H1 (cell line): Measurements from ENCODE around the gene SNX24. TPM values are rescaled to one million over a fixed set of nuclear protein-coding genes. Genes with fewer than 3 reads are reported as not detected.
"Not testable (repeated sequence)": the region's sequence is repeated elsewhere in the genome, so short reads cannot be mapped to it uniquely, and the experiment has no call there.

ENCODE experiments used
- CTCF ChIA-PET: fragments of 300-600 bp; sonication (Branson Sonifier 250); formaldehyde crosslinking; loops from one replicate; lab custom pipeline; 2021; ENCODE audit not compliant: partially characterized antibody; lab: Charles Lee
- POLR2A ChIA-PET: fragments of 300-600 bp; sonication (Branson Sonifier 250); formaldehyde crosslinking; loops from one replicate; lab custom pipeline; 2021; ENCODE audit warnings: inconsistent platforms; ENCODE audit not compliant: partially characterized antibody; lab: Charles Lee
- DNase-seq, 2 experiments: peaks; one replicate each; pipeline versions ENCODE4 v3.0.0 to v3.0.0-alpha.2; 2010 to 2022; ENCODE audit warnings: low spot score in 2 of 2, low read depth in 1 of 2, mixed read lengths in 1 of 2
- FAIRE-seq: peaks from 2 replicates; lab custom pipeline; 2011; peaks lifted over from hg19 to GRCh38; lab: Jason Lieb, UNC
- H2AFZ ChIP-seq: 2 replicates; pipeline ENCODE4 v1.8.1; 2012; ENCODE audit warnings: low read length, inconsistent platforms
- H2AK5ac ChIP-seq: 2 replicates; pipeline ENCODE4 v1.6.1; 2013; ENCODE audit warnings: low read depth, low read length
- H2BK120ac ChIP-seq: replicated peaks from 2 replicates; pipeline ENCODE3; 2013; ENCODE audit warnings: low read depth, low read length, inconsistent platforms
- H2BK12ac ChIP-seq: 2 replicates; pipeline ENCODE4 v1.6.1; 2013; ENCODE audit warnings: low read depth, low read length
- H2BK15ac ChIP-seq: 2 replicates; pipeline ENCODE4 v1.6.1; 2013; ENCODE audit warnings: low read length
- H2BK20ac ChIP-seq: 2 replicates; pipeline ENCODE4 v1.6.1; 2013; ENCODE audit warnings: low read length
- H2BK5ac ChIP-seq: 2 replicates; pipeline ENCODE4 v1.6.1; 2013; ENCODE audit warnings: low read depth, low read length
- H3K14ac ChIP-seq: 2 replicates; pipeline ENCODE4 v1.6.1; 2013; ENCODE audit warnings: inconsistent platforms; ENCODE audit not compliant: insufficient read length
- H3K18ac ChIP-seq: 2 replicates; pipeline ENCODE4 v1.6.1; 2013; ENCODE audit warnings: low read length; ENCODE audit errors: extremely low read depth
- H3K23ac ChIP-seq: 2 replicates; pipeline ENCODE4 v1.6.1; 2013; ENCODE audit warnings: inconsistent platforms; ENCODE audit not compliant: insufficient read length
- H3K23me2 ChIP-seq: 2 replicates; pipeline ENCODE4 v1.6.1; 2013; ENCODE audit warnings: low read depth, low read length
- H3K27ac ChIP-seq: 2 replicates; pipeline ENCODE4 v1.6.1; 2011; ENCODE audit warnings: low read depth, low read length, inconsistent platforms
- H3K27me3 ChIP-seq, 4 experiments: replicated peaks in 1 of 4; 1 replicate in 1 of 4; 2 replicates in 3 of 4; pipeline versions ENCODE4 v1.6.1 to v1.8.1; 2011 to 2013; ENCODE audit warnings: low read length in 3 of 4, mild to moderate bottlenecking in 3 of 4, inconsistent platforms in 2 of 4, mixed read lengths in 2 of 4, moderate library complexity in 1 of 4; ENCODE audit not compliant: control insufficient read depth in 3 of 4, insufficient read depth in 3 of 4; ENCODE audit errors: extremely low read depth in 1 of 4
- H3K36me3 ChIP-seq, 4 experiments: 2 replicates each; pipeline versions ENCODE4 v1.6.1 to v1.8.1; 2011 to 2013; ENCODE audit warnings: mild to moderate bottlenecking in 4 of 4, low read length in 3 of 4, moderate library complexity in 2 of 4, control low read depth in 1 of 4, inconsistent platforms in 1 of 4; ENCODE audit not compliant: insufficient read depth in 4 of 4, control insufficient read depth in 2 of 4
- H3K4ac ChIP-seq: replicated peaks from 2 replicates; pipeline ENCODE3; 2013; ENCODE audit warnings: low read length, low read depth, mixed read lengths, inconsistent platforms; ENCODE audit not compliant: insufficient read length
- H3K4me1 ChIP-seq, 4 experiments: replicated peaks in 1 of 4; 1 replicate in 1 of 4; 2 replicates in 3 of 4; pipeline versions ENCODE4 v1.6.1 to v1.8.1; 2011 to 2013; ENCODE audit warnings: low read length in 3 of 4, inconsistent platforms in 2 of 4, mixed read lengths in 1 of 4; ENCODE audit not compliant: insufficient read depth in 4 of 4, control insufficient read depth in 3 of 4
- H3K4me2 ChIP-seq, 2 experiments: 2 replicates each; pipeline versions ENCODE4 v1.6.1 to v1.8.1; 2011 to 2013; ENCODE audit warnings: low read depth in 2 of 2, low read length in 2 of 2, control low read depth in 1 of 2, inconsistent platforms in 1 of 2, mild to moderate bottlenecking in 1 of 2; ENCODE audit not compliant: insufficient read depth in 1 of 2
- H3K4me3 ChIP-seq, 4 experiments: fragments of 200-600, 300-600 bp in 1 of 4; sonication (generic), shearing (Covaris generic), sonication (Bioruptor Twin) in 1 of 4; 2 replicates each; pipeline versions ENCODE4 v1.5.1 to v1.8.1; 2011 to 2016; ENCODE audit warnings: low read length in 4 of 4, low read depth in 3 of 4, control low read depth in 2 of 4, inconsistent platforms in 2 of 4, mild to moderate bottlenecking in 2 of 4, mixed read lengths in 1 of 4, moderate library complexity in 1 of 4; ENCODE audit not compliant: insufficient read depth in 2 of 4; ENCODE audit errors: extremely low read depth in 1 of 4
- H3K56ac ChIP-seq: replicated peaks from 2 replicates; pipeline ENCODE3; 2013; ENCODE audit warnings: low read depth, mild to moderate bottlenecking, mixed read lengths, low read length, inconsistent platforms; ENCODE audit not compliant: insufficient read length
- H3K79me1 ChIP-seq: 2 replicates; pipeline ENCODE4 v1.6.1; 2013; ENCODE audit warnings: low read depth, low read length, control low read depth
- H3K79me2 ChIP-seq, 2 experiments: 2 replicates each; pipeline versions ENCODE4 v1.6.1 to v1.8.1; 2012 to 2013; ENCODE audit warnings: low read length in 2 of 2, mild to moderate bottlenecking in 2 of 2, inconsistent platforms in 1 of 2; ENCODE audit not compliant: insufficient read depth in 2 of 2, control insufficient read depth in 1 of 2
- H3K9ac ChIP-seq, 4 experiments: replicated peaks in 1 of 4; 1 replicate in 1 of 4; 2 replicates in 3 of 4; pipeline versions ENCODE4 v1.6.1 to v1.8.1; 2011 to 2013; ENCODE audit warnings: low read depth in 3 of 4, low read length in 3 of 4, control low read depth in 2 of 4, mild to moderate bottlenecking in 2 of 4, moderate library complexity in 2 of 4, inconsistent platforms in 1 of 4; ENCODE audit errors: extremely low read depth in 1 of 4
- H3K9me3 ChIP-seq, 2 experiments: 2 replicates each; pipeline versions ENCODE4 v1.6.1 to v1.8.1; 2012 to 2013; ENCODE audit warnings: mild to moderate bottlenecking in 2 of 2, moderate library complexity in 2 of 2, control low read depth in 1 of 2, inconsistent platforms in 1 of 2, low read depth in 1 of 2, low read length in 1 of 2, mixed read lengths in 1 of 2; ENCODE audit not compliant: insufficient read depth in 2 of 2
- H4K20me1 ChIP-seq, 2 experiments: replicated peaks in 1 of 2; 2 replicates each; pipeline versions ENCODE3 to v1.8.1; 2011 to 2013; ENCODE audit warnings: inconsistent platforms in 2 of 2, low read length in 2 of 2, mild to moderate bottlenecking in 1 of 2; ENCODE audit not compliant: insufficient read depth in 2 of 2, control insufficient read depth in 1 of 2
- H4K5ac ChIP-seq: 2 replicates; pipeline ENCODE4 v1.6.1; 2013; ENCODE audit warnings: low read length, low read depth, mixed read lengths, inconsistent platforms; ENCODE audit not compliant: insufficient read length
- H4K8ac ChIP-seq: 2 replicates; pipeline ENCODE4 v1.8.0; 2013; ENCODE audit warnings: mild to moderate bottlenecking, moderate library complexity, low read length, inconsistent platforms; ENCODE audit not compliant: insufficient read depth; ENCODE audit errors: extremely low read depth
- H4K91ac ChIP-seq: replicated peaks from 2 replicates; pipeline ENCODE3; 2013; ENCODE audit warnings: low read length, mixed read lengths, inconsistent platforms; ENCODE audit not compliant: insufficient read length
- WGBS, 2 experiments: shearing (Covaris generic) in 1 of 2; methylation state at CpG; one replicate each; pipeline versions ENCODE4 v1.1.6 to v1.1.7; 2013 to 2015; ENCODE audit warnings: low lambda C conversion rate in 2 of 2, mixed read lengths in 2 of 2, inconsistent platforms in 1 of 2, low coverage in 1 of 2, missing lambda C conversion rate in 1 of 2; ENCODE audit not compliant: insufficient replicate concordance in 2 of 2, insufficient coverage in 1 of 2, insufficient read length in 1 of 2; ENCODE audit errors: extremely low coverage in 1 of 2, missing lambda C conversion rate in 1 of 2; 5-methylcytosine and 5-hydroxymethylcytosine counted together
- polyA plus RNA-seq, 7 experiments: library from polyadenylated mRNA; depleted of rRNA in 3 of 7; stranded (reverse) in 5 of 7; unstranded in 2 of 7; fragments of >200 nt in 5 of 7; fragments of 200-250 nt in 2 of 7; gene quantifications; 1 replicate in 5 of 7; 2 replicates in 1 of 7; 4 replicates in 1 of 7; pipeline versions ENCODE4 v1.2.1 to v1.2.3, GENCODE V29; 2011 to 2013; ENCODE audit warnings: missing spikeins in 2 of 7, mixed read lengths in 2 of 7
- total RNA-seq: library from RNA; stranded (reverse); fragmentation: NEBNext Ultra II Directional; extraction: Animal tissue kit (Norgen Biotek cat#: 25700); gene quantifications from 2 replicates; pipeline ENCODE4 v1.2.1, GENCODE V29; 2021

SNX24 gene
- total and polyA plus RNA-seq, 2 of the 8 experiments (the other 6 are each of a cell fraction or from before 2014, with no cell fraction given), result 7.3 to 14.3 TPM

DNA sequence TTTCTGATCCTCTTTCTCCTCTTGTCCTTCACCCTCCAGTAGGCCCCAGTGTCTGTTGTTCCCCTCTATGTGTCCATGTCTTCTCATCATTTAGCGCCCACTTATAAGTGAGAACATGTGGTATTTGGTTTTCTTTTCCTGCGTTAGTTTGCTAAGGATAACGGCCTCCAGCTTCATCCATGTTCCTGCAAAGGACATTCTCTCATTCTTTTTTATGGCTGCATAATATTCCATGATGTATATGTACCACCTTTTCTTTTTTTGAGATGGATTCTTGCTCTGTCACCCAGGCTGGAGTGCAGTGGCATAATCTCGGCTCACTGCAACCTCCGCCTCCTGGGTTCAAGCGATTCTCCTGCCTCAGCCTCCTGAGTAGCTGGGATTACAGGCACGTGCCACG, 12.1 kb downstream of the SNX24 start:
- H2BK12ac ChIP-seq, FAIRE-seq, H3K18ac ChIP-seq, H4K5ac ChIP-seq, H3K79me1 ChIP-seq, H3K56ac ChIP-seq, DNase-seq, H2BK15ac ChIP-seq, H4K91ac ChIP-seq, H2AFZ ChIP-seq, H3K4ac ChIP-seq, H3K27ac ChIP-seq, H3K79me2 ChIP-seq, H3K4me2 ChIP-seq, CTCF ChIA-PET, H4K20me1 ChIP-seq, H3K4me1 ChIP-seq, H2AK5ac ChIP-seq, H3K9me3 ChIP-seq, H3K36me3 ChIP-seq, H2BK120ac ChIP-seq, POLR2A ChIA-PET, H2BK5ac ChIP-seq, H3K14ac ChIP-seq, H3K4me3 ChIP-seq, H2BK20ac ChIP-seq, H4K8ac ChIP-seq, H3K27me3 ChIP-seq, H3K23me2 ChIP-seq, H3K9ac ChIP-seq, H3K23ac ChIP-seq: not testable (repeated sequence)
- 98% methylated on average over 8 of the region's 8 CpGs; no CpG with 5 or more reads in 1 of the 2 experiments for WGBS, 2 experiments
